RWPE2 (cell line): ENCODE data around the gene CCDC141.

Experiments used
- ATAC-seq: fragments of 200-7000 bp; cut with Tn5 transposase; 3 replicates; pipeline ENCODE4 v1.9.1; 2021; ENCODE audit warnings: low read depth
- DNase-seq: peaks from one replicate; pipeline ENCODE4 v3.0.0-alpha.2; 2020; ENCODE audit warnings: low spot score
- H3K27ac ChIP-seq: fragments of 450-650 bp; 2 replicates; pipeline ENCODE4 v1.5.1; 2017; ENCODE audit warnings: mild to moderate bottlenecking; ENCODE audit not compliant: poor library complexity, severe bottlenecking
- H3K27me3 ChIP-seq: fragments of 250-450 bp; sonication (Bioruptor Pico); 2 replicates; pipeline ENCODE4 v1.5.1; 2021; ENCODE audit warnings: mild to moderate bottlenecking, moderate library complexity; ENCODE audit not compliant: insufficient read depth, poor library complexity, severe bottlenecking
- H3K36me3 ChIP-seq: fragments of 250-450 bp; sonication (Bioruptor Pico); 2 replicates; pipeline ENCODE4 v1.5.1; 2020; ENCODE audit warnings: low read depth, mild to moderate bottlenecking, moderate library complexity
- H3K4me1 ChIP-seq: fragments of 250-450 bp; sonication (Bioruptor Pico); 2 replicates; pipeline ENCODE4 v1.5.1; 2021; ENCODE audit warnings: mild to moderate bottlenecking, moderate library complexity; ENCODE audit not compliant: insufficient read depth, poor library complexity, severe bottlenecking
- H3K4me3 ChIP-seq: fragments of 250-450 bp; sonication (Bioruptor Pico); 2 replicates; pipeline ENCODE4 v1.5.1; 2021; ENCODE audit warnings: mild to moderate bottlenecking, moderate library complexity; ENCODE audit not compliant: severe bottlenecking
- H3K9me3 ChIP-seq: fragments of 250-450 bp; sonication (Bioruptor Pico); 2 replicates; pipeline ENCODE4 v1.5.1; 2021; ENCODE audit warnings: mild to moderate bottlenecking, moderate library complexity; ENCODE audit not compliant: severe bottlenecking
- CTCF ChIP-seq: fragments of 450-650 bp; IDR thresholded peaks from one replicate; pipeline ENCODE4 v1.5.1; 2017; ENCODE audit warnings: mild to moderate bottlenecking, moderate library complexity; ENCODE audit not compliant: poor library complexity, severe bottlenecking

Gene CCDC141

GRCh38 chr2:178863130-178863855 lies 186.6 kb downstream of the CCDC141 start:
- no peaks in the 10 kb centered on the region for H3K27me3 ChIP-seq
- DNase-seq (no peak), ATAC-seq (no peak)
- TF ChIP-seq CTCF = no peak
- no peaks in the 10 kb centered on the region for H3K9me3 ChIP-seq
- H3K4me3 ChIP-seq = no peak overlapping the region
- H3K27ac ChIP-seq = no peak overlapping the region
- H3K36me3 ChIP-seq = no peaks in the 10 kb centered on the region
- no peaks in the 10 kb centered on the region for H3K4me1 ChIP-seq

GRCh38 chr2:178860551-178860950 lies 189.4 kb downstream of the CCDC141 start:
- ATAC-seq = no peak
- Histone ChIP-seq H3K27me3 (no peaks in the 10 kb centered on the region), H3K4me1 (no peaks in the 10 kb centered on the region), H3K4me3 (no peak overlapping the region), H3K27ac (no peak overlapping the region), H3K9me3 (no peaks in the 10 kb centered on the region), H3K36me3 (no peaks in the 10 kb centered on the region)
- no peak for DNase-seq
- no peak for TF ChIP-seq CTCF

GRCh38 chr2:178859730-178860129 lies 190.2 kb downstream of the CCDC141 start:
- no peak overlapping the region for H3K4me3 ChIP-seq
- no peaks in the 10 kb centered on the region for H3K27me3 ChIP-seq
- H3K36me3 ChIP-seq = no peaks in the 10 kb centered on the region
- DNase-seq = no peak
- no peaks in the 10 kb centered on the region for H3K9me3 ChIP-seq
- no peak for ATAC-seq
- no peak overlapping the region for H3K27ac ChIP-seq
- no peak for TF ChIP-seq CTCF
- no peaks in the 10 kb centered on the region for H3K4me1 ChIP-seq

GRCh38 chr2:178858896-178859625 lies 190.9 kb downstream of the CCDC141 start:
- DNase-seq = no peak
- Histone ChIP-seq H3K9me3 (no peaks in the 10 kb centered on the region), H3K27me3 (no peaks in the 10 kb centered on the region), H3K4me1 (no peaks in the 10 kb centered on the region), H3K4me3 (no peak overlapping the region), H3K27ac (no peak overlapping the region), H3K36me3 (no peaks in the 10 kb centered on the region)
- no peak for TF ChIP-seq CTCF
- no peak for ATAC-seq

- H3K27ac ChIP-seq = no peak overlapping the region
- no peak for TF ChIP-seq CTCF
- no peaks in the 10 kb centered on the region for H3K4me1 ChIP-seq
- no peak for DNase-seq
- ATAC-seq = no peak
- H3K4me3 ChIP-seq = no peak overlapping the region
- H3K27me3 ChIP-seq = no peaks in the 10 kb centered on the region
- H3K36me3 ChIP-seq = no peaks in the 10 kb centered on the region
- H3K9me3 ChIP-seq = no peaks in the 10 kb centered on the region
Observed at GRCh38 chr2:178855151-178855550, 194.8 kb downstream of the CCDC141 start.
